HG03139 (cell line): ENCODE results near the gene VSTM4.

Source experiments
- ATAC-seq: cut with Tn5 transposase; IDR thresholded peaks from one replicate; pipeline ENCODE4 v1.9.1; 2021; ENCODE audit not compliant: unreplicated experiment

VSTM4 gene

GRCh38 chr10:49093922-49094321 is 21.4 kb downstream of the VSTM4 start:
- no peak for ATAC-seq

- ATAC-seq, result no peak
Measured at GRCh38 chr10:49092477-49092876, 22.8 kb downstream of the VSTM4 start.

- ATAC-seq, result no peak
Measured at GRCh38 chr10:49091450-49092210, 23.7 kb downstream of the VSTM4 start.

- ATAC-seq, result no peak
Measured at GRCh38 chr10:49090696-49091380, 24.5 kb downstream of the VSTM4 start.

GRCh38 chr10:49090189-49090575 is 25.1 kb downstream of the VSTM4 start:
- no peak for ATAC-seq

- no peak for ATAC-seq
Measured at GRCh38 chr10:49089557-49090188, 25.6 kb downstream of the VSTM4 start.

- ATAC-seq, result no peak
Measured at GRCh38 chr10:49089152-49089551, 26.2 kb downstream of the VSTM4 start.

GRCh38 chr10:49086889-49087288 is 28.4 kb downstream of the VSTM4 start:
- no peak for ATAC-seq

GRCh38 chr10:49083261-49083660 is 32.1 kb downstream of the VSTM4 start:
- ATAC-seq, result no peak

GRCh38 chr10:49082766-49083165 is 32.6 kb downstream of the VSTM4 start:
- no peak for ATAC-seq

GRCh38 chr10:49081547-49082275 is 33.6 kb downstream of the VSTM4 start:
- no peak for ATAC-seq

- no peak for ATAC-seq
Measured at GRCh38 chr10:49080965-49081364, 34.4 kb downstream of the VSTM4 start.

GRCh38 chr10:49080071-49080470 is 35.3 kb downstream of the VSTM4 start:
- no peak for ATAC-seq

GRCh38 chr10:49079499-49079898 is 35.8 kb downstream of the VSTM4 start:
- ATAC-seq, result no peak

- ATAC-seq, result no peak
Measured at GRCh38 chr10:49079072-49079471, 36.2 kb downstream of the VSTM4 start.

GRCh38 chr10:49078433-49078832 is 36.9 kb downstream of the VSTM4 start:
- ATAC-seq, result no peak

GRCh38 chr10:49076741-49077521 is 38.4 kb downstream of the VSTM4 start:
- ATAC-seq, result no peak

- no peak for ATAC-seq
Measured at GRCh38 chr10:49076319-49076718, 39.0 kb downstream of the VSTM4 start.

- ATAC-seq, result no peak
Measured at GRCh38 chr10:49075743-49076142, 39.6 kb downstream of the VSTM4 start.

GRCh38 chr10:49074836-49075682 is 40.3 kb downstream of the VSTM4 start:
- no peak for ATAC-seq
